Neural crest cell (in vitro differentiated cells): ENCODE measurements around the gene PRR5L. TPM values are rescaled to one million over a fixed set of nuclear protein-coding genes. Genes with fewer than 3 reads are reported as not detected.

ENCODE experiments used
- DNase-seq: peaks from one replicate; pipeline ENCODE4 v3.0.0; 2021; ENCODE audit warnings: low read depth, mixed read lengths, low spot score
- H3K27ac Mint-ChIP-seq: one replicate; pipeline ENCODE4 v1.8.0; 2021; ENCODE audit warnings: mild to moderate bottlenecking, mixed read lengths; ENCODE audit not compliant: unreplicated experiment
- H3K27me3 Mint-ChIP-seq: 2 replicates; pipeline ENCODE4 v1.8.0; 2021; ENCODE audit warnings: low read depth, mild to moderate bottlenecking, mixed read lengths
- H3K36me3 Mint-ChIP-seq: 2 replicates; pipeline ENCODE4 v1.8.0; 2021; ENCODE audit warnings: low read depth, mild to moderate bottlenecking, mixed read lengths
- H3K4me1 Mint-ChIP-seq: 2 replicates; pipeline ENCODE4 v1.8.0; 2021; ENCODE audit warnings: mixed read lengths
- H3K4me3 Mint-ChIP-seq: one replicate; pipeline ENCODE4 v1.8.0; 2021; ENCODE audit warnings: mild to moderate bottlenecking, mixed read lengths
- H3K9me3 Mint-ChIP-seq: 2 replicates; pipeline ENCODE4 v1.8.0; 2021; ENCODE audit warnings: mixed read lengths
- CTCF ChIP-seq: fragments of 200-600 bp; sonication (generic); conservative IDR thresholded peaks from 2 replicates; pipeline ENCODE4 v1.5.0; 2021; ENCODE audit warnings: antibody characterized with exemption, mild to moderate bottlenecking
- total RNA-seq: library from RNA; stranded (reverse); gene quantifications from 2 replicates; pipeline ENCODE4 v1.2.1, GENCODE V29; 2021

Gene PRR5L
- total RNA-seq, 1 donor from 2014 or later = 6.6 TPM

DNA sequence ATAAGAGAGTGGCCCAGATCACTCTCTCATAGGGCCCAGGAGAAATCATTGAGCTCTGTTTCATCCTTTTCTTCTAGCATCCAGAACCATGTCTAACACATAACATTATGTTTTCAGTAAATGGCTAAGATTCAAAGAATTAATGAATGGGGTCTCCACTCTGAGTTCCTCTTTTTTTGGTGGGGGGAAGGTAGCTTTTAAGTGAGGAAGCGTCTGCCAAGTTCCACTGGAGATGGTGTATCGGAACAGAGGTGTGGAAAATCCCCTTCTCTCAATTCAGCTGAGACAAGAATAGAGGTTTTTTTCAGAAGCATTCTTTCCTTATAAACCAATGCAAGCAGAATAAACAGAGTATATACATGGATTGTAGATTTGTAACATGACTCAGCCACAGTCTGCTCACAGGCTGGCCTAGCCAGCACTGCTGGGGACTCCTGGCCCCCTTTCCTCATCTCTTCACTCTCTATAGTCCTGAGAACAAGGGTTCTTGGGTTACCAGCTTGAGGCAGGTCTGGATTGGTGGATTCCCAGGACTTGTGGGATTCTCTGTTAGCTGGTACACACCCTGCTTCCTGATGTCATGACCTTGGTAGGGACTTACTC, 116.8 kb downstream of the PRR5L start:
- Mint-ChIP-seq H3K27me3 (no peaks in the 10 kb centered on the region), H3K36me3 (peaks cover 10% of the 10 kb centered on the region), H3K27ac (no peak overlapping the region), H3K9me3 (no peaks in the 10 kb centered on the region), H3K4me1 (no peaks in the 10 kb centered on the region), H3K4me3 (no peak overlapping the region)
- no peak for TF ChIP-seq CTCF
- no peak for DNase-seq

GRCh38 chr11:36417154-36417553, 121.1 kb downstream of the PRR5L start:
- no peak overlapping the region for H3K4me3 Mint-ChIP-seq
- H3K4me1 Mint-ChIP-seq = peaks cover 19% of the 10 kb centered on the region
- H3K36me3 Mint-ChIP-seq = peaks cover 6% of the 10 kb centered on the region
- no peak overlapping the region for H3K27ac Mint-ChIP-seq
- H3K27me3 Mint-ChIP-seq = no peaks in the 10 kb centered on the region
- TF ChIP-seq CTCF = no peak
- no peak for DNase-seq
- no peaks in the 10 kb centered on the region for H3K9me3 Mint-ChIP-seq

- no peak for TF ChIP-seq CTCF
- H3K4me3 Mint-ChIP-seq = no peak overlapping the region
- no peak overlapping the region for H3K27ac Mint-ChIP-seq
- DNase-seq = no peak
- H3K27me3 Mint-ChIP-seq = no peaks in the 10 kb centered on the region
- H3K36me3 Mint-ChIP-seq = peaks cover 6% of the 10 kb centered on the region
- H3K4me1 Mint-ChIP-seq = peaks cover 19% of the 10 kb centered on the region
- no peaks in the 10 kb centered on the region for H3K9me3 Mint-ChIP-seq
Observed at GRCh38 chr11:36419791-36420424, 123.8 kb downstream of the PRR5L start.

GRCh38 chr11:36421546-36422155, 125.6 kb downstream of the PRR5L start:
- H3K27me3 Mint-ChIP-seq = no peaks in the 10 kb centered on the region
- H3K4me3 Mint-ChIP-seq = no peak overlapping the region
- no peaks in the 10 kb centered on the region for H3K9me3 Mint-ChIP-seq
- H3K27ac Mint-ChIP-seq = no peak overlapping the region
- peaks cover 19% of the 10 kb centered on the region for H3K4me1 Mint-ChIP-seq
- no peaks in the 10 kb centered on the region for H3K36me3 Mint-ChIP-seq
- no peak for DNase-seq
- no peak for TF ChIP-seq CTCF

- no peak overlapping the region for H3K4me3 Mint-ChIP-seq
- H3K27me3 Mint-ChIP-seq = no peaks in the 10 kb centered on the region
- no peak for DNase-seq
- H3K27ac Mint-ChIP-seq = no peak overlapping the region
- no peaks in the 10 kb centered on the region for H3K9me3 Mint-ChIP-seq
- no peak for TF ChIP-seq CTCF
- H3K4me1 Mint-ChIP-seq = peaks cover 15% of the 10 kb centered on the region
- no peaks in the 10 kb centered on the region for H3K36me3 Mint-ChIP-seq
Observed at GRCh38 chr11:36425561-36426081, 129.5 kb downstream of the PRR5L start.
